HG03139 (cell line): Measurements from ENCODE around the gene NKIRAS1.

ENCODE experiments used
- ATAC-seq: cut with Tn5 transposase; IDR thresholded peaks from one replicate; pipeline ENCODE4 v1.9.1; 2021; ENCODE audit not compliant: unreplicated experiment

The NKIRAS1 gene

DNA sequence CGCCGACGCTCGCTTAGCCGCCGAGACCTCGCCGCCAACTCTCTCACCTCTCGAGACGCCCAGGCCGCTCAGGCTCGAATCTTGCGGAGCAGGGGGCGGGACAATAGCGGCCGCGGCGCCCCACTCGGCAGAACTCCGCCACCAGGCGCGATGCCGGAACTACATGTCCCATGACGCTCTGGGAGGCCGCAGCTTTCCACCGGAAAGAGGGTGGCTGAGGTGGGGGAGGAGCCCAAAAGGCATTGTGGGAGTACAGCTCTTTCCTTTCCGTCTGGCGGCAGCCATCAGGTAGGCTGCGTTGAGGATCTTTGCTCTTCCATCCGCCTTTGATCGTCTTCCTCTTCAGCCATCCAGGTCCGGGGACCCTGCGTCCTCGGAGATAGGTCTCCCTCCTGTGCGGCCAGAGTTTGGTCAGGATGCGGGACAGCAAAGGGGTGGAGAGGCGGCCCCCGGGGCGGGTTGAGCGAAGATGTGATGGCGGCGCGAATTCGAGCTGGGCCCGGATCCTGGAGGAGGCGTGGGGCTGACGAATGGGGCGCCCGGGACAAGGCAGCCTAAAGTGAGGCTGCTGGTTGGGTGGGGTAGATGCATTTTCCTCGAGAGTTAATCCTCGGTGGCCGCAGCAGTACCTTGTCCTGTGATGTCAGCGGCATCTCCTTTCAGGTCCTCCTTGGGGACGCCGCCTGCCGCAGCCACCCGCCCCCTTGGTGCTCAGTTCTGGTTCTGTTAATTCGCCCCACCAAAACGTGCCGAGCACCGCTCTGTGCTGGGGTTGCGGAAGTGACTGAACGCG, at the start of gene NKIRAS1, which contains the start of gene RPL15:
Gene NKIRAS1 (minus strand): TSS at position 105 of the 793 bp plus-strand sequence. CDS start 6,086 bp downstream, outside the sequence.
Gene RPL15 (plus strand): TSS at position 247 of the 793 bp plus-strand sequence. CDS start 728 bp downstream, outside the sequence.
- peak; percentile 94 for ATAC-seq

DNA sequence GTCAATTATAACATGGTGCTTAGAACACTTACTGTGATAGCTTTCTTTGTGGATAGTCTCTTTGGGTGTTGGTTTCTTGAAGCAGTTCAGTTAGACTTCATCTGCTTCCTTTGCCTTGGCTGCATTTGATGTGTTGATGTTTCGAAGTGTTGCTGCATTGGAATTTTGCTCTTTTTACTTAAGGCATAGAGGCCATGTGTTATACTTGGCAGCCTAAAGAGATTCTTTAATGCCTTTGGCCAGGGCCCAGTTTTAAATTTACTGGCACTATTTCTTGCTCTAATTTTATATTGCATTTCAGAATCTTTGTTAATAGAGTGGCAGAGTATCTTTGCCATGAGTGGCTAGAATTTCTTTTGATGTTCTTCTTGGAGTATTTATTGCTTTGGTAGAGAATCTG, 49.5 kb upstream of the NKIRAS1 start:
- ATAC-seq, result no peak

DNA sequence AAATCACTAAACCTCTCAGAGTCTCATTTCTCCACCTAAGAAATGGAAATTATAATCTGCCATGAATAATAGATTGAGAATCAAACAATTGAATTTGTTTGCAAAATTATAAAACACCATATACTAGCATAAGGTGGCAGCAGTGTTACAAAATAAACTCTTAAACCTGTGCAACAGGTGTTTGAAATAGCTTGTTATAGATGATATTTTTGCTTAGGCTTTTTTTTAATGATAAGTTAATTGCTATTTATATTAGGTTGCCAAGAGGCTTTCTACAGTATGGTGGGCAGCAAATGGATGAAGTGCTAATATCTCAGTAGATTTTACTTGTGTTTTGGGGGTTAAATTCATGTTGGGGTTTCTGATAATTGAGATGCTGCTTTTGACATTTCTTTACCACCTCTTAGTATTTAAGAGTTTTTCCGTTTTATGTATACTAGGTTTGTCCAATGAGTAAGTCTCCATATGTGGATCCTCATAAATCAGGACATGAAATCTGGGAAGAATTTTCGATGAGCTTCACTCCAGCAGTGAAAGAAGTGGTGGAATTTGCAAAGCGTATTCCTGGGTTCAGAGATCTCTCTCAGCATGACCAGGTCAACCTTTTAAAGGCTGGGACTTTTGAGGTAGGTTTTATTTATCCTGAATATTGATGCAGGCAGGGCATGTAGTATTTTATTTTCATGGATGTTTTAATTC, 47.9 kb upstream of the NKIRAS1 start:
- ATAC-seq, result no peak

DNA sequence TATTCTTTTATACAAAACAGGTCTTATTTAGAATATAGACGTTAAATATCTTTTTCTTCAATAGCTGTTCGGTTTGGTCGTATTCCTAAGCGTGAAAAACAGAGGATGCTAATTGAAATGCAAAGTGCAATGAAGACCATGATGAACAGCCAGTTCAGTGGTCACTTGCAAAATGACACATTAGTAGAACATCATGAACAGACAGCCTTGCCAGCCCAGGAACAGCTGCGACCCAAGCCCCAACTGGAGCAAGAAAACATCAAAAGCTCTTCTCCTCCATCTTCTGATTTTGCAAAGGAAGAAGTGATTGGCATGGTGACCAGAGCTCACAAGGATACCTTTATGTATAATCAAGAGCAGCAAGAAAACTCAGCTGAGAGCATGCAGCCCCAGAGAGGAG, 45.1 kb upstream of the NKIRAS1 start:
- no peak for ATAC-seq

DNA sequence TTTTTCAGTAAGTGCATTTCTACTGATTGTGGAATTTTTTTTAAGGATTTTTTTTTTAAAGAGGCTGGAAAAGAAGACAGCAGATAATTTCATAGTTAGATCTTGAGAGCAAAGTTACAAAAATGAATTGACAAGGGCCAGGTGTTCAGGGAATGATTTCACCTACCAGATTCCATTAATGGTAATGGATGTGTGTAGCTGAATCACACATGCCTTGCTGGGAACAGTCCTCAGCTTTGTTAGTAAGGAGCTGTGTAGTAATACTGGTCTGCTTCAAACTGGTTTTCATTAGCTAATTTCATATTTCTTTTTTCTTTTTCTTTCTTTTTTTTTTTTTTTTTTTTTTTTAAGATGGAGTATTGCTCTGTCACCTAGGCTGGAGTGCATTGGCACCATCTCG, 44.3 kb upstream of the NKIRAS1 start:
- no peak for ATAC-seq

DNA sequence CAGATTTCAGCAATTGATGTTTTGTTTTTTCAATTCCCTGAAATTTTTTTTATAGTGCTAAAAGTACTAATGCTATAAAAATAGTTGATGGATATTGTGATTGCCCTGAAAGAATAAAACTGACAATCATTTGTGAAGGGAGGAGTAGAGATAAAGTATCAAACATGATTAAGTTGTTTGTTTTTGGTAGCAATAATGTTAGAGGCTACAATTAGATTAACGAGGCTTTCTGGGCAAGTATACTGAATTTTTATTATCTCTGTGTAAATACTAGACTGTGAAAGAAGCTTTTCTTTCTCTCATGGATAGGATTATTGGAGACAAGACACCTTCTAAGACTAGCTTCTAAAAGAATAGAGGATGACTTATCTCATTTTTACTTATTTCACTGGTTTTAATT, 43.9 kb upstream of the NKIRAS1 start:
- ATAC-seq, result no peak

DNA sequence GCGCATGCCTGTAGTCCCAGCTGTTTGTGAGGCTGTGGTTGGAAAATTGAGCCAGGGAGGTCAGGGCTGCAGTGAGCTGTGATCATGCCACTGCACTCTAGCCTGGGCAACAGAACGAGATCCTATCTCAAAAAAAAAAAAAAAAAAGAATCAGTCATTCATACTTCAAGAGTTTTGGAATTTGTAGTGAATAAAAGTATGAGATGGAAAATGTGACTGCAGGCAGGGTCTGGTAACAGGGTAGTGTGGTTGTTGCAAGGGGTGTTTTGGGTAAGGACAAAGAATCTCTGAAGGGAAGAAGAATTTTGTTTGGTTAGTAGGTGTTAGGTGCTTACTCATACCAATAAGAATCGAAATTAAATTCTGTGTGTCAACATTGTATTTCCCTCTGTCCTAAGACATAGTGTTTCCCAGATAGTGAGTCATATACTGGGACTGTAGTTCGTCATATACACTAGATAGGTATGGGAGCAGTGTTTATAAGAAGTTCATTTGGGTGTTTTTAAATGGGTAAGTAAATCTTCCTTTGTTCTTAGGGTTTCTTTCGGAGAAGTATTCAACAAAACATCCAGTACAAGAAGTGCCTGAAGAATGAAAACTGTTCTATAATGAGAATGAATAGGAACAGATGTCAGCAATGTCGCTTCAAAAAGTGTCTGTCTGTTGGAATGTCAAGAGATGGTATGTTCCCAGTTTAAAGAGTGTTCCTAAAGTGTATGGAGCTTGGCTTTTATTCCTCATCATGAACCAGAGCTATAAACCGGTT, 42.5 kb upstream of the NKIRAS1 start:
- no peak for ATAC-seq

DNA sequence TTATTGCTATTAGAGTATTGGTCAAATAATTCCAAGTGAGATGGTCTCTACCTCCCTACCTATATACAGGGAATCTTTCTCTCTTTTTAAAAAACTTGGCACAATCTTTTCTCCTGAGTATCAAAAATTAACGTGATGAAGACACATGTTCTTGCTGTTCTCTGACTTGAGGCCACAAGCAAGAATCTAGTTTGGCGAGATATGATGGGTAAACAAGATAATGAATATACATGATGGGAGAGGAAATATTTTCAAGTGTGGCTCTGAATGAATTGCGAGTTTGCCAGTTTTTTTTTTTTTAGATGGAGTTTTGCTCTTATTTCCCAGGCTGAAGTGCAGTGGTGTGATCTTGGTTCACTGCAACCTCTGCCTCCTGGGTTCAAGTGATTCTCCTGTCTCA, 39.9 kb upstream of the NKIRAS1 start:
- no peak for ATAC-seq

DNA sequence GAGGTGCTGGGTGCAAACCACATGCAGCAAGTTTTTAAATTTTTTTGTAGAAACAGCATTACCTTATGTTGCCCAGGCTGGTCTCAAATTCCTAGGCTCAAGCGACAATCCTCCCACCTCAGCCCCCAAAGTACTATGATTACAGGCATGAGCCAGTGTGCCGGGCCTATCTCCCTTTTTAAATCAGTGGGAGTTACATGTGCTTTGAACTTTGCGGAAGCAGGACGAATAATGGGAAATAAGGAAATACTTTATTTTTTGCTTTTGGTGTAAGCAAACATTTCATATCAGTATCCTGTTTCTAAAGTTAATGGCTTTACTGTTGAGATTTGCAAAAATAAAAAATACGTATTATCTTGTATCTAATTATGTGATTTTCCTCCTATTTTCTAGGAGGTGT, 37.4 kb upstream of the NKIRAS1 start:
- ATAC-seq, result no peak

DNA sequence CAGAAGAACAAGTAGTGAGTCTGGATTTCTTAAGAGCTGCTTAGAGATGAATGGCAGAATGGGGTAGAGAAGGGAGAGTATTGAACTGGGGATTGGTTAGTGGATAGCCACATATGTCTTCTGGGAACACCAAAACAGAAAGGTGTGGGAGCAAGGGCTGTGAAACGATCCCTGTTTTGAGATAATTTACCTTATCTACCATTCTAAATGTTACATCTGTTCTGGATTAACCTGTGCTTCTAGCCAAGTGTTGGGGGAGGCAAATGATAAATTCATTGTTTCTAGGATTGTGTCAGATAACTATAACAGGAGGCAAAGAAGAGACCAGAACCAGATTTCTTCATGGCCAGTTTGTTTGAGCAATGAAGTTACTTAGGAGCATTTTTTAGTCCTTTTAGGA, 36.7 kb upstream of the NKIRAS1 start:
- ATAC-seq, result no peak

DNA sequence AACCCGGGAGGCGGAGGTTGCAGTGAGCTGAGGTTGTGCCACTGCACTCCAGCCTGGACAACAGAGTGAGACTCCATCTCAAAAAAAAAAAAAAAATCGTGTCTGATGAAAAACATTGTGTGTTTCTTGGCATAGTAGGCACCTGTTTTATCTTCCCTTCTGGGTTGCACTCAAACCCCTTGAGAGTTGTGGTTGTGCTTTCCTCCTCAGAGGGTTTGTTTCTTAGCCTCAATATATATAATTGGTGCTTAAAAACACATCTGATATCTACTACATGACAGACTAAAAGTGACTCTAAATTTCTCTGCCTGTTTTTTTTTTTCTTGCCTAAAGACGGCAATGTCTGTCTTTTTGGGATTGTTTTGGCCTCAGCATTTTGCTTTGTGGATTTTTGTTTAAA, 35.9 kb upstream of the NKIRAS1 start:
- peak; percentile 38 for ATAC-seq

DNA sequence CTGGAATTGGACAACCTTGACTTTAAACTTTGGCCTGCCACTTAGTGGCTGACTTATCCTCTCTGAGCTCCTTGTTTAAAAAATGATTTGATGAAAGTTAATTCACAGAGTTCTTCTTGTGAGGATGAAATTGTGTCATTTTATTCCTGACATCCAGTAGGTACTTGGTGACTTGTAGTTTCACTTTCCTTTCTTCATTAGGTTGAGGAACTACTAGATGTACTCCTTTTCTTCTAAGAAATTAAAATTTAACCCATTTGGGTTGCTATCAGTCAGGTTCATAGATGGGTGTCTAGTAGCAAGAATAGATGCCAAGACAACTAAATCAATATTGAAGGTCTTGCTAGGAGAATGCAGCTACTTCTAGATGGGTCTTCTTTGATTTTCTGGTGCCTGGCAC, 33.5 kb upstream of the NKIRAS1 start:
- peak; percentile 35 for ATAC-seq

DNA sequence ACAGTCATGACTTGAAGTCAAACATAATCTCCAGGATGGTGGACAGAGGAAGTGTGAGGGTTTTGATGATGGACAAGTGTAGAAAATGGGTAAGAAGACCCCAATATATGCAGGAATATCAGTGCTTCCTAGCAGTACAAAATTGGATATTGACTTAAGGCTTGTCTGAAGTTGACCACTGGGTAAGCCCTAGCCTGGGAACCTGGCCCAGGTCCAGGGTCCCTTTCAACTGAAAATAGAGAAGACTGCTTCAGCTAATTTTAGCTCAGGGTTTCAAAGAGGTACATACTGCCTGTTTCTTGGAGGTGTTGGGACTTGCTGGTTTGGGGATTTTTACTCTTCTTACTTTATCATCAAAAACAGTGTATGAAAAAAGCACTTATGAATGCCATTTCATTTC, 33.0 kb upstream of the NKIRAS1 start:
- ATAC-seq, result peak; percentile 11

DNA sequence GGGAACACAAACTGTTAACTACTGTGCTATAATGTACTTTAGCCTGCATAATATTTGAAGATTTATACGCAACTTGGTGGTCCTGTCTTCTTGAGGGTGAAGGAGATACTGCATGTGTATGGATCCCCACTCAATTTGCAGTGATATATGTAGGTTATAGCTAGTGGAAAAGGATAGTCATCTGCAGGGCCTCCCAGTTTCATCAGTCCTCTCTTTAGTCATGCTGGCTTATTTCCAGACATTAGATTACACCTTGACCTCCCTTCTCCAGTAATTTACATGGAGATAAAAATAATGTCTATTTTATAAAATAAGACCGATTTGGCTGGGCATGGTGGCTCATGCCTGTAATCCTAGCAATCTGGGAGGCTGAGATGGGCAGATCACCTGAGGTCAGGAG, 32.0 kb upstream of the NKIRAS1 start:
- ATAC-seq, result no peak

DNA sequence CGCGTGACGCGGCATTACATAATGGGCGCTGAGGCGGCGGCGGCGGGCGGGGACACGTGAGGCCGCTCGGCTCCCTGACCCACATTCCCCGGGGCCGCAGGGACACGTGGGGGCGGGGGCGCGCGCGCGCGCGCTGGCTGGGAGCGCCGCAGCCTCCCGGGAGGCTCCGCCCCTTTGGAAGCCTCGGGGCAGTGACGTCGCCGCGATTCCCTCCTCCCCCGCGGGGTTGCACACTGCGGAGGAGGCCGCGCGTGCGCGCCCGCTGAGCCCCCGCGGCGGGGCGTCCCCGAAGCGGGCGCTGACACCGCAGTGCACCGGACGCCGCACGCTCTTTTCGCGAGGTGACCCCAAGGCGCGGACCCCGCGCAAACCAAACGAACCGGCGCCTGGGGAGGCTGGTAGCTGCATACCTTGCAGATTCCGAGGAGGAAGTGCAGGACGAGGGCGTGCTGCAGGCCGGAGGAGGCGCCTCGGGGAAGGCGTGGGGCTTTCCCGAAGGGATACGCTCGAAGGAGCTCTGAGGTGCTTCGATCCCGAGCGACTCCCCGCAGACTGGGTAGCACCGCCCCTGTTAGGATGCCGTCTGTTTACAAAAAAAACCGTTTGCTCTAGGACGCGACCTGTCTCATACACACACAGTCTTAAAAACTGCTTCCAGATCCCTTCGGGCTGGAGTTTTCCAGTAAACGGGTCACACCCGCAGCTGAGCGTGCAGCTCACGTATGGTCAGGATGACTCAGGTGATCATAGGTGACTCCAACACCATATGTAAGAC, 29.3 kb upstream of the NKIRAS1 start:
- ATAC-seq, result peak; percentile 64

DNA sequence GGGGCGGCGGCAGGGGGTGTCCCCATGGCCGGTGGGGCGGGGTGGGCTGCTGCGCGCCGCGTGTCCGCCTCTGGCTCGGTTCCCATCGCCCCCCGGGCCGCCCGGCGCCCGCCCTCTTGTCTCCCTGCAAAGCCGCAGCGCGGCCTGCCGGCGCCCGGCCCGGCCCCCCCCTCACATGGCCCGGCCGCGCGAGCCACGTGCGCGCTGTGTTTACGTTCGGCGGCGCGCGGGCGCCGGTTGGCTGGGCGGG, 28.8 kb upstream of the NKIRAS1 start:
- no peak for ATAC-seq

DNA sequence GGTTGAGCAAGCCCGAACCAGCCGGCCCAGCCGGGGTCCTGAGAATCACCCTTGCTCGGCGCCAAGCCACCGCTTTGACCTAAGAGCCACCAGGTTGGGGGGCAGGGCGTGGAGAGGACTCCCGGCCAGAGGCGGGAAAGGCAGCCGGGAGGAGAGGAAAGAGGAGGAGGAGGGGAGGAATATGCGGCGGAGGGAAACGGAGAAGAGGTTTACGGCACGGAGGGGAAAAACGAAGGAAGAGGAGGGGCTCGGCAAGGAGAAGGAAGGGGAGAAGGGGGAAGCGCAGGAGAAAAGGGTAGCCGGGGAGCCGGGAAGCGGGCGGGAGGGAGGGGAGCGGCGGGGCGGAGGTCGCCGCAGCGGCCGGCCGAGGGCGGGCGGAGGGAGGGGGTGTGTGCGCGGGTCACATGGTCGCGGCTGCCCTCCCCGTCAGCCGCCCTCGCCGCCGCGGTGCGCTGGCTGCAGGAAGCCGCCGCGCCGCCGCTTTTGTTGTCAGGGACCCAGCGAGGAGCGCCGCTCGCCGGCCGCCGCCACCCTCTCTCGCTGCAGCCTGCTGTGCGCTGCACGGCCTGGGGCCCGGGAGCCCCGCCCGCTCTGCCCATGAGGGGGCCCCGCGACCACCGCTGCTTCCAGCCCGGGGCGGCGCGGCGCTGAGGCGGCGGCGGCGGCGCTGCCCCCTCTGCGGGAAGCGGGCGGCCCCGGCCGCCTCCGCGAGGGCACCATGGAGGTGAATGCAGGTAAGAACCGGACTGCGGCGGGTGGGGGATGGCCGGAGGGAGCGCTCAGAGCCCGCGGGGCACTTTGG, 28.3 kb upstream of the NKIRAS1 start, which contains the start of gene NR1D2:
Gene NR1D2 (plus strand): TSS at position 426 of the 802 bp plus-strand sequence. CDS start 293 bp downstream, at position 719.
- ATAC-seq, result peak; percentile 47

DNA sequence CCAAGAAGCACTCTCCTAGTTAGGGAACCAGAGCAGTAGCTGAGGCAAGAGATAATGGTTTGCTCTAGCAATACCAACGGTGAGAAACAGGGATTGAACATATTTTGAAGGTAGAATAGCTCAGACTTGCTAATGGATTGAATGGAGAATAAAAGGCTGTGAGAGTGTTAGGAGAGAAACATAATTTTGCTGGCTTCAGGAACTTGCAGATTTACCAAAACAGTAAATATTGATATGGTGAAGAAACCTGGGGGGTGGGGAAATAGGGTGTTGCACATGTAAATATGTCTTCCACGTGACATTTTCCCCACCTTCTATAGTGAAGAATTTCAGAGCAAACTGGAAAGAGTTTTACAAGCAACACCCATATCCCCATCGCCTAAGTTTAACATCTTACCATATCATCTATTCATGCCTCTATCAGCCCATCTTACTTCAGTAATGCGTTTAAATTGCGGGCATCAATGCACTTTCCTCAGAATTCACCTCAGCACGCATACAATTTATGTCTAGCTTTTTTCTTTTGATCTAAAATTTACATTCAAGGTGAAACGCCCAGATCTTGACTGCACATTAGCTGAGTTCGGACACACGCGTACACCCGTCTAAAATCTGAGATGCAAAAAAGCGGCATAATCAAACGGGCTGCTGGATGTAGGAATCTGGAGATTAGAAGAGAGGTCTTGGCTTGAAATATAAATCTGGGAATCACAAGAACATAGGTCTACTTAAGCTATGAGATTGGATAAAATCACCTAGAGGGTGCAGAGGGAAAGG, 27.4 kb upstream of the NKIRAS1 start:
- no peak for ATAC-seq

DNA sequence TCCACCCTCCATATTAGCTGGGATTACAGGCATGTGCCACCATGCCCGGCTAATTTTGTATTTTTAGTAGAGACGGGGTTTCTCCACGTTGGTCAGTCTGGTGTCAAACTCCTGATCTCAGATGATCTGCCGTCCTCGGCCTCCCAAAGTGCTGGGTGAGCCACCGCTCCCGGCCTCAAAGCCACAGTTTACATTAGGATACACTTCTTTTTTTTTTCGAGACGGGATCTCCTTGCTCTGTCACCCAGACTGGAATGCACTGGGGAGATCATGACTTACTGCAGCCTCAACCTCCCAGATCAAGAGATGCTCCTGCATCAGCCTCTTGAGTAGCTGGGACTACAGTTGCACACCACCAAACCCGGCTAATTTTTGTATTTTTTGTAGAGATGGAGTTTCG, 25.8 kb upstream of the NKIRAS1 start:
- ATAC-seq, result no peak
